Colon (tissue), 2 donors: ENCODE measurements around the gene NPAT.
"Not testable (repeated sequence)": the region's sequence is repeated elsewhere in the genome, so short reads cannot be mapped to it uniquely, and the experiment has no call there.

ENCODE experiments used
- FAIRE-seq: peaks from 2 replicates; lab custom pipeline; 2012; peaks lifted over from hg19 to GRCh38; lab: Jason Lieb, UNC
- donor health status: control.
- donor health status: control.

Gene NPAT

GRCh38 chr11:108218912-108219783 lies 3.3 kb downstream of the NPAT start:
- no peak for FAIRE-seq

- no peak for FAIRE-seq
Measured at GRCh38 chr11:108218455-108218854, 4.0 kb downstream of the NPAT start.

GRCh38 chr11:108216988-108217387 lies 5.5 kb downstream of the NPAT start:
- no peak for FAIRE-seq

- FAIRE-seq = no peak
Measured at GRCh38 chr11:108213784-108214183, 8.7 kb downstream of the NPAT start.

GRCh38 chr11:108210441-108210840 lies 12.0 kb downstream of the NPAT start:
- FAIRE-seq = no peak

GRCh38 chr11:108207683-108208060 lies 14.8 kb downstream of the NPAT start:
- FAIRE-seq = no peak

GRCh38 chr11:108206969-108207682 lies 15.3 kb downstream of the NPAT start:
- no peak for FAIRE-seq

- FAIRE-seq = no peak
Measured at GRCh38 chr11:108206171-108206570, 16.3 kb downstream of the NPAT start.

- no peak for FAIRE-seq
Measured at GRCh38 chr11:108204929-108205499, 17.4 kb downstream of the NPAT start.

GRCh38 chr11:108204376-108204775 lies 18.1 kb downstream of the NPAT start:
- FAIRE-seq = no peak

GRCh38 chr11:108203075-108203474 lies 19.4 kb downstream of the NPAT start:
- FAIRE-seq = no peak

- FAIRE-seq = no peak
Measured at GRCh38 chr11:108199446-108200321, 22.8 kb downstream of the NPAT start.

- FAIRE-seq = no peak
Measured at GRCh38 chr11:108198833-108199232, 23.6 kb downstream of the NPAT start.

- no peak for FAIRE-seq
Measured at GRCh38 chr11:108197351-108197750, 25.1 kb downstream of the NPAT start.

GRCh38 chr11:108196901-108197300 lies 25.5 kb downstream of the NPAT start:
- FAIRE-seq = no peak

GRCh38 chr11:108193725-108194124 lies 28.7 kb downstream of the NPAT start:
- no peak for FAIRE-seq

GRCh38 chr11:108177570-108177969 lies 44.9 kb downstream of the NPAT start:
- no peak for FAIRE-seq

GRCh38 chr11:108170184-108170583 lies 52.3 kb downstream of the NPAT start:
- FAIRE-seq = no peak

GRCh38 chr11:108167624-108168023 lies 54.8 kb downstream of the NPAT start:
- no peak for FAIRE-seq

GRCh38 chr11:108162878-108163277 lies 59.6 kb downstream of the NPAT start:
- not testable (repeated sequence) for FAIRE-seq

GRCh38 chr11:108160970-108161566 lies 61.4 kb downstream of the NPAT start:
- no peak for FAIRE-seq

- FAIRE-seq = no peak
Measured at GRCh38 chr11:108154591-108154990, 67.8 kb downstream of the NPAT start.
